Esophagus muscularis mucosa (tissue), 4 donors: ENCODE results near the gene BUB1.

Experiments
- CTCF ChIP-seq, 3 experiments: fragments of 200-600 bp in 2 of 3; fragments of 450-650 bp in 1 of 3; sonication (generic) in 2 of 3; IDR thresholded peaks; one replicate each; pipeline ENCODE4 v1.5.1; 2017 to 2019; ENCODE audit warnings: antibody characterized with exemption in 3 of 3, mild to moderate bottlenecking in 2 of 3, moderate library complexity in 1 of 3
- EP300 ChIP-seq: sonication (generic); formaldehyde crosslinking; IDR thresholded peaks from one replicate; pipeline ENCODE4 v1.6.1; 2017; ENCODE audit warnings: antibody characterized with exemption
- POLR2AphosphoS5 ChIP-seq, 2 donors: sonication (generic); formaldehyde crosslinking; IDR thresholded peaks; one replicate each; pipeline ENCODE4 v1.6.1; 2017; ENCODE audit warnings: antibody characterized with exemption in 2 of 2

GRCh38 chr2:110720547-110720946 lies 42.7 kb upstream of the BUB1 start:
- no peak for TF ChIP-seq EP300
- no peak for TF ChIP-seq POLR2AphosphoS5 (IDR thresholded peaks at IDR 0.05)
- no peak for TF ChIP-seq CTCF (IDR thresholded peaks at IDR 0.05)
